Retinal pigment epithelial cell (primary cell): ENCODE data around the gene ELMO2.
"Not testable (repeated sequence)": the region's sequence is repeated elsewhere in the genome, so short reads cannot be mapped to it uniquely, and the experiment has no call there.

Experiments
- DNase-seq: peaks from one replicate; pipeline ENCODE4 v3.0.0-alpha.2; 2010; ENCODE audit warnings: low read depth
- H3K4me3 ChIP-seq: 2 replicates; pipeline ENCODE4 v1.5.1; 2011; ENCODE audit warnings: mild to moderate bottlenecking, low read length, control low read depth, moderate library complexity
- CTCF ChIP-seq: conservative IDR thresholded peaks from 2 replicates; pipeline ENCODE4 v1.5.1; 2011; ENCODE audit warnings: low read depth, low read length, control low read depth, inconsistent platforms

The ELMO2 gene

DNA sequence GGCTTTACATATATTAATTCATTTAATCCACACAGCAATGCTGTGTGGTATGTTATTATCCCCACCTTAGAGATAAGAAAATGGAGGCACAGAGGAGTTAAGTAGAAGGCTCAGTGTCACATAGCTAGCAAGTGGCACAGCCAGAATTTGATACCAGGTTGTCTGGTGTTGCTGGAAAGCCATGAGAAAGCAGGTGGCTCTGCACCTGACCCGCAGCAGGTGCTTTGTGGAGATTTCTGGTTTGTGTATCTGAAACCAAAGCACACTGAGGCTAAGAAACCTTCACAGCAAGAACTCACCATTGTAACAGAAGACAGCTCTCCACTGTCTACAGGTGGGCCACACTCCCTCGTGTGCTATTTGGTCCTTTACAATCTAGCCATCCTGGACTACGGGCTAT lies 7.5 kb downstream of the ELMO2 start:
- no peak for DNase-seq
- TF ChIP-seq CTCF = no peak
- no peak overlapping the region for H3K4me3 ChIP-seq

- no peak for DNase-seq
- H3K4me3 ChIP-seq = no peak overlapping the region
- TF ChIP-seq CTCF = no peak
Measured at GRCh38 chr20:46396052-46396740, 10.2 kb downstream of the ELMO2 start.

DNA sequence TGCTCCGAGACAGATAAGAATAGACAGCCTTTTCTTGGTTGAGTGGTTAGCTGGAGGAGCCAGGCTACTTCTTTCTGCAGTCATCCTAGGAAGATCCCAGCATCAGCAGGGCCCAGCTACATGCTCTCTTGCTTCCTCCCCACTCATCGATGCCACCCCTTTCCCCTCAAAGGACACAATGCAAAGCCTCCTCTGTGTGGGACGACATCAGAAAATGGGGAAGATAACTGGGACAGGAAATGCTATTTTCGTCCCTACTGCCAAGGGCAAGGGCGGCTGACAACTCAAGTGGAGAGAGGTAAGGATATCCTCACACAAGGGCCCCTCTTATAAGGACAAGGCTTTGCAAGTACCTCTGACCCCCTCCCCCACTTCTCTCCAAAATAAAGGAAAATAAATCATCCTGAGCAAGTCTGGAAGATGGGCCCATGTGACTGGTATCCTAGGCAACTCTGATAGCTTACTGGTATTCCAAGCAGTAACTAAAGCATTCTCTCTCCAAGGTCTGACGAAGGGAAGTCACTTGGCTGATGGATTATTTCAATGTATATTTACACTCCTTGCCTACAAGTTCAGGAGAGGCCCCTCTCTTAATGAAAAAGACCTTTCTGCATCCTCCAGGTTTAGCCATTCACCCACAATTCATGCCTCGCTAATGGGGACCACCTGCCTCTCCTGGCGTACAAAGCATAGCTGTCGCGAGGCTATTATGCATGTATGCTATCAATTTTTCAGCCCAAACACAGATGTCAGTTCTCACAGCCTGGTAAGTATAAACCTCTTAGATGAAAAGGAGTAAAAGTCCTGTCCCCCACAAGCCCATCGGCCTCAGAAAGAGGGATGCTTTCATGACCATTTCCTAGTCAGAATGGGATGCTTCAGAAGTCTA lies 11.3 kb downstream of the ELMO2 start:
- H3K4me3 ChIP-seq = no peak overlapping the region
- no peak for DNase-seq
- TF ChIP-seq CTCF = no peak

- H3K4me3 ChIP-seq = no peak overlapping the region
- no peak for DNase-seq
- TF ChIP-seq CTCF = no peak
Measured at GRCh38 chr20:46393967-46394366, 12.4 kb downstream of the ELMO2 start.

DNA sequence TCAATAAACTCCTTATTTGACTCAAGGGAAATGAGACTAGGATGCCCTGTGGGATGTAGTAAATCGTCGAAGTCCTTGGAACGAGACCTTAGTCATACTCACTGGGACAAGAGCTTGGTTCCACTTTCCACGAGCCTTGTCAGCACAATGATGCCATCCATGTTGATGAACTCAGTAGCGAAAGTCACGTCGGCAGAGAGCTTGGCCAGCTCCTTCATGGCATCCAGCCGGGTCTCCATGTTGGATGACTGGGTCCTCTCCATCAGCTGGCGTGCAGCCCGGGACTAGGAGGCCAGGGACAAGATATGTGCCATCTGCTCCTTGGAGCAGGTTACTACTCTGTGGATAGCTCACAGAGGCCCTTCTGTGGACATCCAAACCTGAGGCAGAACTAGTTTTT lies 17.5 kb downstream of the ELMO2 start:
- DNase-seq = no peak
- H3K4me3 ChIP-seq = no peak overlapping the region
- no peak for TF ChIP-seq CTCF

DNA sequence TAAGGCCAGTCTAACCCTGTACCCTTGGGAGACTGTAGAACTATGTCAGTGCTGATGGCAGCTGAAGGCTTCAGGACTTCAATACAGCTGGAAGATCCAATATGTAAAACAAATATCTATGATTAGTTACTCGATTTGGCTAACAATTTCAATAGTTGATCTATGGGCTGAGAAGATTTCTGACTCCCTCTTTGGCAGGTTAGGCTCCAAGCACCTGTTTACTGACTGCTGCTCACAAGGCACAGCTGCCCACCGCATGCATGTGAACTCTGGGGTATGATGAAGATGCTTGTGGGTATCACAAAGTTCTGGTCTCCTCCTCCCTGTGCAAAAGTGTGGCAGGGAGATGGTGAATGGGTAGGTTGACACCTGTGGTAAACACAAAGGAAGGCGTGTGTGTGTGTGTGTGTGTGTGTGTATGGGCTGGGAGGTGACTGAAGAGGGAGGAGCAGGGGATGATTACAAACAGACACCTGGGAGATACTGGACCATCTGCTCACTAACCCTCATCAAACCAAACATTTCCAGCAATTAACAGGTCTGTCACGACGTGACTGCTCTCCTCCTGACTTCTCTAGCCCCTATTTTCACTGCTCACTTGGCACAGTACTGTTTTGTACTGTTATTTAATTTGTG lies 18.1 kb downstream of the ELMO2 start:
- no peak overlapping the region for H3K4me3 ChIP-seq
- no peak for DNase-seq
- no peak for TF ChIP-seq CTCF

DNA sequence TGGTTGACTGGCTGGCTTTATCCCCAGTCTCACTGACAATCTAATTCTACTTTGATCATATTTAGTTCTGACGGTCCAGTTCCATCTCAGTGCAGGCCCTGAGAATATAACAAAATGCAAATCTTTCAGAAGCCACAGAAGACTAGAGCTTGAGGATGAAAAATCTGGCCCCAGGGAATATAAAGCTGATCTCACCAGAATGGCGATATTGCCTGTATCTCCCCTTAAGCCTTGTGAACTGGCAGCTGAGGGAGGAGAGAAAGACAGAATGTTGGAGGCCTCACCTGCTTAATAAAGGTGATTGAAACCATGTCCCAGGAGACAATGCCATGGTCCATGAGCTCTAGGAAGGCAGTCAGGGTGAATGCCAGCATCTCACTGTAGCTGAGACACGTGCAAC lies 19.4 kb downstream of the ELMO2 start:
- H3K4me3 ChIP-seq, DNase-seq: not testable (repeated sequence)
